Sigmoid colon (tissue), 4 donors: ENCODE measurements around the gene DNASE1.

Source experiments
- CTCF ChIP-seq, 4 experiments: fragments of 450-650 bp in 3 of 4; fragments of 200-600 bp in 1 of 4; IDR thresholded peaks; one replicate each; pipeline ENCODE4 v1.5.1; 2016 to 2019; ENCODE audit warnings: antibody characterized with exemption in 4 of 4, mild to moderate bottlenecking in 3 of 4, moderate library complexity in 2 of 4
- EP300 ChIP-seq, 4 donors: sonication (generic); formaldehyde crosslinking; IDR thresholded peaks; one replicate each; pipeline ENCODE4 v1.6.1; 2017; ENCODE audit warnings: antibody characterized with exemption in 4 of 4
- POLR2A ChIP-seq, 2 donors: fragments of 450-650 bp; IDR thresholded peaks; one replicate each; pipeline ENCODE4 v1.6.1; 2016; ENCODE audit warnings: antibody characterized with exemption in 2 of 2, mild to moderate bottlenecking in 2 of 2, moderate library complexity in 2 of 2
- POLR2AphosphoS5 ChIP-seq, 4 donors: sonication (generic); formaldehyde crosslinking; IDR thresholded peaks; one replicate each; pipeline ENCODE4 v1.6.1; 2017; ENCODE audit warnings: antibody characterized with exemption in 4 of 4

- TF ChIP-seq CTCF (IDR thresholded peaks at IDR 0.05) (no peak), POLR2A (IDR thresholded peaks at IDR 0.05) (no peak), EP300 (IDR thresholded peaks at IDR 0.05) (no peak), POLR2AphosphoS5 (IDR thresholded peaks at IDR 0.05) (no peak)
Observed at GRCh38 chr16:3694051-3694450, 39.6 kb downstream of the DNASE1 start.
